Measurements from ENCODE around the gene TRMT13. TPM values are rescaled to one million over a fixed set of nuclear protein-coding genes. Genes with fewer than 3 reads are reported as not detected.
"Not testable (repeated sequence)": the region's sequence is repeated elsewhere in the genome, so short reads cannot be mapped to it uniquely, and the experiment has no call there.

Gene TRMT13
- polyA plus RNA-seq, 1 donor, result 31.1 TPM

DNA sequence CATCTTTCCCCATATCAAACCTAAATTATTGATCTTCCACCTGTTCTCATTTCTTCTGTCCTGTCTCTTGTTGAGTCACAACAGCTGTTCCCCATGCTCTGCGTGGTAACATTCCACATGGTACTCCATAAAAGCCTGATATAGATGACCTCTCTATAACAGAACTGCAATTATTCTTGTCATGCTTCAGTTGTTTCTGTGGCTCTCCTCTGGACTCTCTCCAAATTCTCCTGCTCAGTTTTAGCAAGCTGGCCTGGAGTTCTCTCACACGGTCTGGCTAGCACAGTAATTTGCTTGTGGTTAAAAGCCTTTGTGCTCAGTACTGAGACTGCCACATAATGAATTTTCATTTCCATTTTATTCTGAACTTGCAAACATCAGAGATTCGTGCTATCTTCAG, 55.7 kb downstream of the TRMT13 start:
- H3K9me3 ChIP-seq (ENCODE audit: control insufficient read depth, low read depth, low read length), result no peaks in the 10 kb centered on the region
- no peak overlapping the region for H3K4me3 ChIP-seq (ENCODE audit: low read length)
- DNase-seq, result no peak
- no peaks in the 10 kb centered on the region for H3K4me1 ChIP-seq (ENCODE audit: control insufficient read depth, insufficient read depth, low read length)
- WGBS (ENCODE audit: insufficient coverage, low lambda C conversion rate), result no CpG with 5 or more reads among the region's 3 CpGs
- peaks cover 10% of the 10 kb centered on the region for H3K36me3 ChIP-seq (ENCODE audit: control insufficient read depth, insufficient read depth, low read length)
- H3K27me3 ChIP-seq (ENCODE audit: control insufficient read depth, insufficient read depth, low read length), result no peaks in the 10 kb centered on the region
- no peak overlapping the region for H3K27ac ChIP-seq (ENCODE audit: low read length)

GRCh38 chr1:100198596-100198995, 65.6 kb downstream of the TRMT13 start:
- no peak overlapping the region for H3K4me3 ChIP-seq (ENCODE audit: low read length)
- H3K9me3 ChIP-seq (ENCODE audit: control insufficient read depth, low read depth, low read length), result no peaks in the 10 kb centered on the region
- no peak overlapping the region for H3K27ac ChIP-seq (ENCODE audit: low read length)
- DNase-seq, result no peak
- no peaks in the 10 kb centered on the region for H3K4me1 ChIP-seq (ENCODE audit: control insufficient read depth, insufficient read depth, low read length)
- H3K36me3 ChIP-seq (ENCODE audit: control insufficient read depth, insufficient read depth, low read length), result peaks cover 20% of the 10 kb centered on the region
- H3K27me3 ChIP-seq (ENCODE audit: control insufficient read depth, insufficient read depth, low read length), result no peaks in the 10 kb centered on the region
- WGBS (ENCODE audit: insufficient coverage, low lambda C conversion rate), result 100% methylated on average over 1 of the region's 1 CpG

- DNase-seq; H3K4me3 ChIP-seq (ENCODE audit: low read length); H3K27ac ChIP-seq (ENCODE audit: low read length); H3K9me3 ChIP-seq (ENCODE audit: control insufficient read depth, low read depth, low read length); H3K27me3 ChIP-seq (ENCODE audit: control insufficient read depth, insufficient read depth, low read length); H3K4me1 ChIP-seq (ENCODE audit: control insufficient read depth, insufficient read depth, low read length): not testable (repeated sequence)
- peaks cover 20% of the 10 kb centered on the region for H3K36me3 ChIP-seq (ENCODE audit: control insufficient read depth, insufficient read depth, low read length)
- no CpG with 5 or more reads among the region's 6 CpGs for WGBS (ENCODE audit: insufficient coverage, low lambda C conversion rate)
Observed at GRCh38 chr1:100200060-100200459, 67.1 kb downstream of the TRMT13 start.

Other genes starting within 250 kb of the TRMT13 start
- 78.9 TPM for gene SLC35A3, start 163.2 kb upstream of the TRMT13 start, polyA plus RNA-seq
- 5.8 TPM for gene SASS6, start 233 bp upstream of the TRMT13 start, polyA plus RNA-seq
- 2.0 TPM for gene LRRC39, start 45.1 kb downstream of the TRMT13 start, polyA plus RNA-seq
- gene DBT, start 116.7 kb downstream of the TRMT13 start, polyA plus RNA-seq, result 10.8 TPM
- gene RTCA, start 133.1 kb downstream of the TRMT13 start, polyA plus RNA-seq, result 47.8 TPM
- gene CDC14A, start 219.3 kb downstream of the TRMT13 start, polyA plus RNA-seq, result 15.7 TPM